Activated CD4-positive, alpha-beta T cell treated with anti-CD3 and anti-CD28 coated beads for 4 hours (primary cell): Measurements from ENCODE around the gene KLF13.

Experiments used
- DNase-seq, 2 donors: peaks; one replicate each; pipeline ENCODE4 v3.0.0-alpha.2; 2020

The KLF13 gene

GRCh38 chr15:31300981-31301672 lies 25.5 kb upstream of the KLF13 start:
- DNase-seq = no peak

- no peak for DNase-seq
Observed at GRCh38 chr15:31301673-31301990, 25.0 kb upstream of the KLF13 start.

- DNase-seq = no peak
Observed at GRCh38 chr15:31302029-31302657, 24.5 kb upstream of the KLF13 start.

GRCh38 chr15:31302778-31303725 lies 23.6 kb upstream of the KLF13 start:
- DNase-seq = peak in 1 of 2 donors; percentile 19

- no peak for DNase-seq
Observed at GRCh38 chr15:31303726-31304648, 22.6 kb upstream of the KLF13 start.

GRCh38 chr15:31304751-31305365 lies 21.8 kb upstream of the KLF13 start:
- DNase-seq = no peak

- no peak for DNase-seq
Observed at GRCh38 chr15:31305375-31305774, 21.3 kb upstream of the KLF13 start.

- DNase-seq = no peak
Observed at GRCh38 chr15:31305796-31306425, 20.7 kb upstream of the KLF13 start.

GRCh38 chr15:31306426-31307269 lies 20.0 kb upstream of the KLF13 start:
- no peak for DNase-seq

GRCh38 chr15:31307270-31308184 lies 19.1 kb upstream of the KLF13 start:
- DNase-seq = no peak

GRCh38 chr15:31308185-31308639 lies 18.4 kb upstream of the KLF13 start:
- DNase-seq = no peak

- DNase-seq = no peak
Observed at GRCh38 chr15:31309893-31310606, 16.6 kb upstream of the KLF13 start.

- no peak for DNase-seq
Observed at GRCh38 chr15:31311735-31312619, 14.7 kb upstream of the KLF13 start.

GRCh38 chr15:31313223-31313622 lies 13.4 kb upstream of the KLF13 start:
- DNase-seq = no peak

- DNase-seq = no peak
Observed at GRCh38 chr15:31314380-31314779, 12.3 kb upstream of the KLF13 start.

GRCh38 chr15:31316135-31316795 lies 10.4 kb upstream of the KLF13 start:
- DNase-seq = no peak

GRCh38 chr15:31317017-31317416 lies 9.6 kb upstream of the KLF13 start:
- DNase-seq = no peak
